CD4-positive, CD25-positive, alpha-beta regulatory T cell (primary cell): ENCODE data around the gene KCMF1. TPM values are rescaled to one million over a fixed set of nuclear protein-coding genes. Genes with fewer than 3 reads are reported as not detected.
"Not testable (repeated sequence)": the region's sequence is repeated elsewhere in the genome, so short reads cannot be mapped to it uniquely, and the experiment has no call there.

Experiments
- ATAC-seq, 2 donors: fragments of 150-1000 bp; cut with Tn5 transposase; one replicate each; pipeline ENCODE4 v1.10.0; 2021; ENCODE audit warnings: low read depth in 2 of 2, moderate number of reproducible peaks in 2 of 2, moderate library complexity in 1 of 2
- DNase-seq, 3 donors: peaks; one replicate each; pipeline versions ENCODE4 v3.0.0 to v3.0.0-alpha.2; 2012 to 2022; ENCODE audit warnings: mixed read lengths in 1 of 3
- H3K27ac ChIP-seq: one replicate; pipeline ENCODE4 v1.7.0; 2013; ENCODE audit warnings: mild to moderate bottlenecking, low read length; ENCODE audit not compliant: insufficient read depth, poor library complexity, severe bottlenecking
- H3K27me3 ChIP-seq: one replicate; pipeline ENCODE4 v1.7.0; 2013; ENCODE audit warnings: low read length; ENCODE audit not compliant: control insufficient read depth, insufficient read depth
- H3K36me3 ChIP-seq: one replicate; pipeline ENCODE4 v1.7.0; 2013; ENCODE audit warnings: mild to moderate bottlenecking, low read length, moderate library complexity; ENCODE audit not compliant: control insufficient read depth, insufficient read depth
- H3K4me1 ChIP-seq: 2 replicates; pipeline ENCODE4 v1.7.0; 2013; ENCODE audit warnings: mild to moderate bottlenecking, low read length; ENCODE audit not compliant: insufficient read depth, control insufficient read depth, poor library complexity, severe bottlenecking
- H3K4me3 ChIP-seq: one replicate; pipeline ENCODE4 v1.7.0; 2013; ENCODE audit warnings: low read depth, mild to moderate bottlenecking, low read length, moderate library complexity
- H3K9me3 ChIP-seq, 2 experiments: 1 replicate in 1 of 2; 2 replicates in 1 of 2; pipeline ENCODE4 v1.7.0; 2013; ENCODE audit warnings: low read length in 2 of 2, mild to moderate bottlenecking in 1 of 2, moderate library complexity in 1 of 2; ENCODE audit not compliant: control insufficient read depth in 2 of 2
- H3K27ac Mint-ChIP-seq, 3 donors: one replicate each; pipeline ENCODE4 v1.8.0; 2020 to 2022; ENCODE audit warnings: mild to moderate bottlenecking in 3 of 3, mixed read lengths in 3 of 3, moderate library complexity in 2 of 3
- H3K27me3 Mint-ChIP-seq: one replicate; pipeline ENCODE4 v1.8.0; 2022; ENCODE audit warnings: mild to moderate bottlenecking, mixed read lengths
- H3K36me3 Mint-ChIP-seq: one replicate; pipeline ENCODE4 v1.8.0; 2020; ENCODE audit warnings: mixed read lengths
- H3K4me1 Mint-ChIP-seq, 4 donors: one replicate each; pipeline ENCODE4 v1.8.0; 2020 to 2022; ENCODE audit warnings: mixed read lengths in 4 of 4, mild to moderate bottlenecking in 1 of 4
- H3K4me3 Mint-ChIP-seq, 4 donors: one replicate each; pipeline ENCODE4 v1.8.0; 2020 to 2022; ENCODE audit warnings: mild to moderate bottlenecking in 4 of 4, mixed read lengths in 4 of 4, moderate library complexity in 3 of 4
- H3K9me3 Mint-ChIP-seq, 7 donors: one replicate each; pipeline ENCODE4 v1.8.0; 2020 to 2022; ENCODE audit warnings: mixed read lengths in 7 of 7, mild to moderate bottlenecking in 3 of 7, moderate library complexity in 2 of 7
- polyA plus RNA-seq, 4 donors: library from polyadenylated mRNA; unstranded; fragments of 300-500 nt; fragmentation: Illumina TruSeq; gene quantifications; one replicate each; pipeline ENCODE4 v1.2.3, GENCODE V29; 2021
- total RNA-seq: library from RNA; stranded (reverse); gene quantifications from one replicate; pipeline ENCODE4 v1.2.3, GENCODE V29; 2022

KCMF1 gene
- total and polyA plus RNA-seq, 5 donors from 2014 or later, result 21.3 to 80.0 (median 33.1) TPM

- Mint-ChIP-seq H3K27ac (peak overlapping the region in 2 of 3 donors; percentile 85 to 96), H3K4me1 (peaks cover 10 to 36% (median 29%) of the 10 kb centered on the region in 4 donors), H3K4me3 (peak overlapping the region in 2 of 4 donors; percentile 46 to 76)
- not testable (repeated sequence) for H3K9me3 ChIP-seq, H3K36me3 Mint-ChIP-seq, ATAC-seq, H3K9me3 Mint-ChIP-seq, H3K36me3 ChIP-seq, H3K27me3 ChIP-seq, H3K27me3 Mint-ChIP-seq
- Histone ChIP-seq H3K4me1 (peaks cover 18% of the 10 kb centered on the region), H3K4me3 (peak overlapping the region; percentile 78), H3K27ac (peak overlapping the region; percentile 80)
- peak in 1 of 3 donors; percentile 10 for DNase-seq
Observed at GRCh38 chr2:84945838-84946203, 25.1 kb upstream of the KCMF1 start.

- DNase-seq (peak; percentile 18 to 80 (median 58)), ATAC-seq (peak; percentile 81 to 87)
- no peaks in the 10 kb centered on the region for H3K27me3 ChIP-seq
- H3K36me3 ChIP-seq, result peaks cover 3% of the 10 kb centered on the region
- Mint-ChIP-seq H3K9me3 (no peaks in the 10 kb centered on the region), H3K27ac (peak overlapping the region; percentile 85 to 96 (median 94)), H3K27me3 (no peaks in the 10 kb centered on the region), H3K4me1 (peaks cover 10 to 35% (median 28%) of the 10 kb centered on the region in 4 donors), H3K4me3 (peak overlapping the region; percentile 46 to 76 (median 66)), H3K36me3 (no peaks in the 10 kb centered on the region)
- H3K4me1 ChIP-seq, result peaks cover 18% of the 10 kb centered on the region
- H3K4me3 ChIP-seq, result peak overlapping the region; percentile 78
- peak overlapping the region; percentile 80 for H3K27ac ChIP-seq
- H3K9me3 ChIP-seq, result no peaks in the 10 kb centered on the region
Observed at GRCh38 chr2:84946204-84947009, 24.6 kb upstream of the KCMF1 start.

- H3K36me3 Mint-ChIP-seq, result no peaks in the 10 kb centered on the region
- Histone ChIP-seq H3K36me3 (peaks cover 3% of the 10 kb centered on the region), H3K27me3 (no peaks in the 10 kb centered on the region), H3K27ac (peak overlapping the region; percentile 80), H3K4me3 (peak overlapping the region; percentile 78), H3K4me1 (peaks cover 18% of the 10 kb centered on the region), H3K9me3 (no peaks in the 10 kb centered on the region)
- peak overlapping the region; percentile 85 to 96 (median 94) for H3K27ac Mint-ChIP-seq
- no peak for DNase-seq
- H3K4me3 Mint-ChIP-seq, result peak overlapping the region in 3 of 4 donors; percentile 46 to 76 (median 50)
- H3K9me3 Mint-ChIP-seq, result no peaks in the 10 kb centered on the region
- no peaks in the 10 kb centered on the region for H3K27me3 Mint-ChIP-seq
- ATAC-seq, result no peak
- peaks cover 10 to 35% (median 28%) of the 10 kb centered on the region in 4 donors for H3K4me1 Mint-ChIP-seq
Observed at GRCh38 chr2:84947010-84947593, 23.9 kb upstream of the KCMF1 start.

- no peak overlapping the region for H3K4me3 ChIP-seq
- Mint-ChIP-seq H3K36me3 (no peaks in the 10 kb centered on the region), H3K4me1 (peaks cover 5 to 18% (median 12%) of the 10 kb centered on the region in 4 donors), H3K27me3 (no peaks in the 10 kb centered on the region), H3K9me3 (no peaks in the 10 kb centered on the region), H3K4me3 (no peak overlapping the region), H3K27ac (no peak overlapping the region)
- H3K4me1 ChIP-seq, result no peaks in the 10 kb centered on the region
- ATAC-seq (no peak), DNase-seq (no peak)
- no peaks in the 10 kb centered on the region for H3K27me3 ChIP-seq
- no peak overlapping the region for H3K27ac ChIP-seq
- no peaks in the 10 kb centered on the region for H3K36me3 ChIP-seq
- no peaks in the 10 kb centered on the region for H3K9me3 ChIP-seq
Observed at GRCh38 chr2:84953535-84953934, 17.4 kb upstream of the KCMF1 start.

- Histone ChIP-seq H3K4me3 (no peak overlapping the region), H3K36me3 (peaks cover 2% of the 10 kb centered on the region), H3K9me3 (no peaks in the 10 kb centered on the region), H3K4me1 (no peaks in the 10 kb centered on the region), H3K27me3 (no peaks in the 10 kb centered on the region), H3K27ac (no peak overlapping the region)
- Mint-ChIP-seq H3K4me1 (peaks cover 5 to 22% (median 15%) of the 10 kb centered on the region in 4 donors), H3K27ac (no peak overlapping the region), H3K4me3 (no peak overlapping the region), H3K9me3 (no peaks in the 10 kb centered on the region), H3K27me3 (no peaks in the 10 kb centered on the region), H3K36me3 (no peaks in the 10 kb centered on the region)
- DNase-seq (no peak), ATAC-seq (no peak)
Observed at GRCh38 chr2:84954329-84954728, 16.6 kb upstream of the KCMF1 start.

- Mint-ChIP-seq H3K4me3 (no peak overlapping the region), H3K36me3 (peaks cover 2% of the 10 kb centered on the region), H3K9me3 (no peaks in the 10 kb centered on the region), H3K27ac (peak overlapping the region in 2 of 3 donors; percentile 43 to 77), H3K4me1 (peaks cover 0 to 27% (median 20%) of the 10 kb centered on the region in 4 donors), H3K27me3 (no peaks in the 10 kb centered on the region)
- H3K9me3 ChIP-seq, result no peaks in the 10 kb centered on the region
- no peak overlapping the region for H3K4me3 ChIP-seq
- no peak overlapping the region for H3K27ac ChIP-seq
- H3K36me3 ChIP-seq, result peaks cover 4% of the 10 kb centered on the region
- DNase-seq (no peak), ATAC-seq (no peak)
- H3K27me3 ChIP-seq, result no peaks in the 10 kb centered on the region
- H3K4me1 ChIP-seq, result no peaks in the 10 kb centered on the region
Observed at GRCh38 chr2:84956334-84957297, 14.3 kb upstream of the KCMF1 start.

- Mint-ChIP-seq H3K27me3 (no peaks in the 10 kb centered on the region), H3K27ac (peak overlapping the region in 2 of 3 donors; percentile 80 to 82), H3K36me3 (peaks cover 4% of the 10 kb centered on the region), H3K4me3 (peak overlapping the region in 1 of 4 donors; percentile 65), H3K4me1 (peaks cover 0 to 34% (median 27%) of the 10 kb centered on the region in 4 donors), H3K9me3 (no peaks in the 10 kb centered on the region)
- DNase-seq, result no peak
- Histone ChIP-seq H3K9me3 (no peaks in the 10 kb centered on the region), H3K36me3 (peaks cover 13% of the 10 kb centered on the region), H3K27ac (no peak overlapping the region), H3K4me3 (no peak overlapping the region), H3K4me1 (no peaks in the 10 kb centered on the region), H3K27me3 (no peaks in the 10 kb centered on the region)
- ATAC-seq, result no peak
Observed at GRCh38 chr2:84957771-84958134, 13.2 kb upstream of the KCMF1 start.
